GM18498 (cell line): ENCODE data around the gene C4orf51.
"Not testable (repeated sequence)": the region's sequence is repeated elsewhere in the genome, so short reads cannot be mapped to it uniquely, and the experiment has no call there.

Experiments
- ATAC-seq: cut with Tn5 transposase; IDR thresholded peaks from one replicate; pipeline ENCODE4 v1.9.1; 2021; ENCODE audit warnings: mild to moderate bottlenecking, moderate library complexity; ENCODE audit not compliant: unreplicated experiment

The C4orf51 gene

DNA sequence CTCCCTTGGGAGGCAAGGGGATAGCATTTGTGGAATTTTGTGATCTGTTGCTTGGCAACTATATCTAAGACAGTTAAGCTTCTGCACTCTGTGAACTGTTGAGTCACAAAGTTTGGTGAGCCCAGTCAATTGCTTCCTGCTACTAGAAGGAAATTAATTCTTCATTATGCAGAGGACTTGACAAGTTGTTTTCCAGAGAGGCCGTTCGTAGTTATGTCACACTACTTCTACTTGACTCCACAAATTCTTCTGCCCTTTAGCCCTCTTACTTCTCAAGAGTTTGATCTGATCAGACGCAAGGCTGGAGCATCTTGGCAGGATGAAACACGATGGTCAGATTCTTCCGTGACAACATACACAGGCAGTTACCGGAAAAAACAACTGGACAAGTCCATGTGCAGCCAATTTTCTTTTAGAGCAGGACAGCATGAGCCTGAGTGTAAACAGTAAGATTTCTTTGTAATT is at the start of gene C4orf51:
Gene C4orf51 (plus strand): TSS at position 156 of the 465 bp plus-strand sequence. CDS start 58 bp downstream, at position 214.
- no peak for ATAC-seq

- ATAC-seq, result no peak
Observed at GRCh38 chr4:145635117-145635516, 44.8 kb upstream of the C4orf51 start.

- no peak for ATAC-seq
Observed at GRCh38 chr4:145635630-145636029, 44.3 kb upstream of the C4orf51 start.

GRCh38 chr4:145639186-145639698 is 40.7 kb upstream of the C4orf51 start:
- ATAC-seq, result no peak

GRCh38 chr4:145640236-145640635 is 39.7 kb upstream of the C4orf51 start:
- not testable (repeated sequence) for ATAC-seq

DNA sequence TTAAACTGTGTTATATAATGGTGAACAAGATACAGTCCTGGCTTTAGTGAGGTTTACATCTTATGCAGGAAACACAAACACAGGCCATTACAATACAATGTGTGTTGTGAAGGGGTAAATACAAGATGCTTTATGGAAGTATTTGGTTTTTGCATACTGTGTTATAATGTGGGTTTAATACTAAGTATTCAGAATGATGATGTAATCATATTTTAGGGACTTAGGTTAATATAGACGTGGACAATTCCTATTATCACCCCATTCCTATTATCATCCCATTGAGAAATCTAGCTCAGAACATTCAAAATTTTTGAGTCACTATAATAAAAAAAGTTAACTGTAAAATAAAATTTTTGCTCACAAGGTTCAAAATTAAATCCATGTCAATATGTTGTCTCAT is 36.7 kb upstream of the C4orf51 start:
- no peak for ATAC-seq

DNA sequence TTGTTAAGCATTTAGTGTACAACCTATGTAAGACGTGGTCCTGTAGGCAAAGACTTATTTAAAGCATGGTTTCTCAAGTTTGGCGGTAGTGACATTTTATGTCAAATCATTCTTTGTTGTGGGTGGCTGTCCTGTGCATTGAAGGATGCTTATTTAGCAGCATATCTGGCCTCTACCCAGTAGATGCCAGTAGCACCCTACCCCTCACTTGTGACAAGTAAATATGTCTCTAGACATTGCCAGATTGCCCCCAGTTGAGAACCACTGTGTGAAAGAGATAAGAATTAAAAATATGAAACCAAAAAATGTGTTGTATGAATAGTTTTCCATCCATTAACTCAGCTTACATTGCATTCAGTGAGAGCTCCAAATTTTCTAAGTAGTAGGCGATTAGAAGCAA is 35.2 kb upstream of the C4orf51 start:
- ATAC-seq, result no peak

GRCh38 chr4:145656156-145656555 is 23.8 kb upstream of the C4orf51 start:
- no peak for ATAC-seq

GRCh38 chr4:145660064-145660463 is 19.9 kb upstream of the C4orf51 start:
- ATAC-seq, result no peak

- ATAC-seq, result no peak
Observed at GRCh38 chr4:145663194-145663593, 16.8 kb upstream of the C4orf51 start.

DNA sequence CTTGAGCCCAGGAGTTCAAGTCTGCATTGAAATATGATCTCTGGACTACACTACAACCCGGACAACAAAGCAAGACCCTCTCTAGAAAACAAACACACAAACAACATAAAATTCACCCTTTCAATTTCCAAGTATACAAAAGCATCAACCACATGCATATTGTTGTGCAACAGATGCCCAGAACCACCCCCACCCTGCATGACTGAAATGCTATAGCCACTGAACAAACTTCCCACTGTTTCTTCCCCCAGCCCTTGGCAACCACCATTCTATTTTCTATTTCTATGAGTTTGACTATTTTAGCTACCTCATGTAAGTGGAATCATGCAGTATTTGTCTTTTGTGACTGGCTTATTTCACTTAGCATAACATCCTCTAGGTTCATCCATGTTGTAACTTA is 14.2 kb upstream of the C4orf51 start:
- ATAC-seq, result no peak

DNA sequence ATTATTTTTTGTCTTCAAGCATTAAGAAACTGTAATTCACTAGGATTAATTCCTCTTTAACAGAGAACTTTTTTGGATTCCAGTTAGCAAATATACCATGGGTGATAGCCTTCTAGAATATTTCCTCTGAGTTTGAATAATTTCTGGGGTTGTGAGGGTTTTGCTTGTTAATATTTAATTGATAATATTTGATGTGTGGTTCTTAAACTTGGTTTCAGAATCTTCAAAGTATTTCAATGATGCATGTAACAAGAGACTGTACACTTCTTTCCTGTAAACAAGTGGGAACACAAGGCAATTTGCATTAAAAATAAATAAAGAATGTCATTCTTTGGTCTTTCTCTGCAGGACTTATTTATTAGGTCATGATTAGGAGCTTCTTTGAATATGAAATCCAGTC is 9.5 kb upstream of the C4orf51 start:
- no peak for ATAC-seq

- no peak for ATAC-seq
Observed at GRCh38 chr4:145679520-145679919, 426 bp upstream of the C4orf51 start.

DNA sequence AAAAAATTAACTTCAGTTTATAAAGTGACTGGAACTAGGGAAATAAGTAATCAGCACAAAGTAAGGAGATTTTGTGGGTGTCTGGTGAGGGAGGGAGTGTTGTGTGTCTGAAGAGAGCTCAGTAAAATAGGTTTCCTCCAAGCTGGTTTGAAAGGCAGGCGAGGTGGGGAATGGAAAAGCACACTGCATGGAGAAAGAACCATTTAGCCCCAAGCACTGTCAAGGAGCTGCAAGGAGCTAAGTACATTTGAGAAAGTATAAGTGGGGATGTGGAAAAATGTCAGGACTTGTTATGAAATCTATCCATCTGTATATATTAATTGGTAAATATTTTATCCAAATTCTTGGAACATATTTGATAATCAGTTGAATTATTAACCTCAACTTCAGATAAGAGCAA is 956 bp downstream of the C4orf51 start:
- ATAC-seq, result no peak

DNA sequence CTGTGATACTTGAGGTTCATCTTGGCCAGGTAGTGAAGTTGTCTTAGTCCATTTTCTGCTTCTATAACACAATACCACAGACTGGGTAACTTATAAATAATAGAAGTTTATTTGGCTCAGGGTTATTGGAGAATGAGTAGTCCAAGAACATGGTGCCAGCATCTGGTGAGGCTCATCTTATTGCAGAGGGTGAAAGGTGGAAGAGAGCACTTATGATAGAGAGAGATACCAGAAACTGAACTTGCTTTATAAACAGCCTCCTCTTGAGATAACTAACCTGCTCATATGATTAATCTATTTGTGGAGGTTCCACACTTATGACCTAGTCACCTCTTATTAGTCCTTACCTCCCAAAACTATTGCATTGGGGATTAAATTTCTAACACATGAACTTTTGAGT is 1.6 kb downstream of the C4orf51 start:
- ATAC-seq, result no peak

DNA sequence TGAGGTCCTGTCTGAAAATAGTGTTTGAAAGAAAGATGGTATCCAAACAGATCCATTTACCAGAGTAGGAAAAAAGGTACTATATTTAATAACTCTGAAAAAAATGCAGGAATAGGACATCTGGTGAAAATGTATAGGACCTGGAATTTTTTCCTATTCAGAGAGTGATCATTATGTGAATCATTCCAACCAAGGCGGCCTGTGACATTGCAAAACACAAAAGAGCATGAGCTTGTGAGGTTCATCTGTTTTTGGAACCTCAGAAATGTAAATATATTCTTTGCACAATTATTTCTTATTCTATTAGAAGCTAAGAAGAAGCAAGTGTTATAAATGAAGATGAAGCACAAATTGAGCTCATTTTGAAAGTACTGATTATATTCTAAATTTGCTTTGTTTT is 2.0 kb downstream of the C4orf51 start:
- ATAC-seq, result no peak

- ATAC-seq, result no peak
Observed at GRCh38 chr4:145686991-145687390, 7.0 kb downstream of the C4orf51 start.

DNA sequence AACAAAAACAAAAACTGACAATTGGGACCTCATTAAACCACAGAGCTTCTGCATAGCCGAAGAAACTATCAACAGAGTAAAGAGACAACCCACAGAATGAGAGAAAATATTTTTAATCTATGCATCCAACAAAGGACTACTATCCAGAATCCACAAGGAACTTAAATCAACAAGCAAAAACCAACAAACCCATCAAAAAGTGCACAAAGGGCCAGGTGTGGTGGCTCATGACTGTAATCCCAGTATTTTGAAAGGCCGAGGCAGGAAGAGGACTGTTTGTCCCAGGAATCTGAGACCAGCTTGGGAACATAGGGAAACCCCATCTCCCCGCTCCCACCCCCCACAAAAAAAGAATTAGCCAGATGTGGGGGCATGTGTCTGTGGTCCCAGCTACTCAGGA is 10.7 kb downstream of the C4orf51 start:
- ATAC-seq, result no peak

DNA sequence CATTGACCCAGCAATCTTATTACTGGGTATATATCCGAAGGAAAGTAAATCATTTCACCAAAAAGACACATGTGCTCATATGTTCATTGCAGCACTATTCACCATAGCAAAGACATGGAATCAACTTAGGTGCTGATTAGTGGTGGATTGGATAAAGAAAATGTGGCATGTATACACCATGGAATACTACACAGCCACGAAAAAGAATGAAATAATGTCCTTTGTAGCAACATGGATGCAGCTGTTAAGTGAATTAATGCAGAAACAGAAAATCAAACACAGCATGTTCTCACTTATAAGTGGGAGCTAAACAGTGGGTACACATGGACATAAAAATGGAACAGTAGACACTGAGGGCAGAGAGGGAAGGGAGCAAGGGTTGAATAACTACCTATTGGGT is 11.5 kb downstream of the C4orf51 start:
- not testable (repeated sequence) for ATAC-seq

DNA sequence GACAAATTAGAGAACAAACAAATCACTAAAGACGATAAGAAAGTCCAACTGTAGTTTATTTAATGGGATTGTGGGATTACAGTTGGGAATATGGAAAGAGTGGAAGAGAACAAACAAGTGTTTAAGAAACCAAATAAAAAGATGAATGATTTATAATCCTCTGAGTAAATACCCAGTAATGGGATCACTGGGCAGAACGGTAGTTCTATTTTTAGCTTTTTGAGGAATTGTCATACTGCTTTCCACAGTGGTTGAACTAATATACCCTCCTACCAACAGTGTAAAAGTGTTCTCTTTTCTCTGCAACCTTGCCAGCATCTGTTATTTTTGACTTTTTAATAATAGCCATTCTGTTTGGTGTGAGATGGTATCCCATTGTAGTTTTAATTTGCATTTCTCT is 15.0 kb downstream of the C4orf51 start:
- ATAC-seq, result no peak

GRCh38 chr4:145697332-145697731 is 17.4 kb downstream of the C4orf51 start:
- no peak for ATAC-seq

GRCh38 chr4:145698507-145698906 is 18.6 kb downstream of the C4orf51 start:
- no peak for ATAC-seq

DNA sequence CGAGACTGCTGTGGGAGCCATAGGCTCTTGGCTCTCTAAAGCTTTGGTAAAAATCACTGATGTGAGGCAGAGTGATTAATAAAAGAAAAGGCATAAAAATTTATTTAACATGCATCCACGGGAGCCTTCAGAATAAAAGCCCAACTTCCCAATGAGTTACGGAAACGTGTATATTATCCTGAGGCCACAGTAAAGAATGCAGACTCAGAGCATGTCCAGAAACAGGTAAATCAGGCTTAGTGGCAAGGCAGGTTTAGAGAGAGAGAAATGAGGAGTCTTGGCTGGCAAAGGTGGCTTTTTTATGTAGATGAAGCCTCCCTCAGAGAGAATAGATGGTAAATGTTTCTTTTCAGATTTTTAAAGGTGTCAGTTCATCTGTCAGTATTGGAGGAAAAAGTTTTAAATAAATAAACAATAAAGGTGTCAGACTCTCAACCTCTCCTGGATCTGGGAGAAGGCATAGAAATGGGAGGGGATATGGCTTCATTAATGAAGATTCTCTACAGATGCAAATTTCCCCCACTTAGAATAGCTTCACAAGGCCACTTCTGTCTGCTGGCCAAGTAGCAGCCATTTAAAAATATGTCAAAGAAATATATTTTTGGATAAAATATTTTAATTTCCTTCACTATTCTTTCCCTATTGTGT is 24.0 kb downstream of the C4orf51 start:
- no peak for ATAC-seq
